HepG2 (cell line): Measurements from ENCODE around the gene NEK3. TPM values are rescaled to one million over a fixed set of nuclear protein-coding genes. Genes with fewer than 3 reads are reported as not detected.

Experiments
- ATAC-seq: fragments of 200-7000 bp; cut with Tn5 transposase; 3 replicates; pipeline ENCODE4 v1.9.1; 2020; ENCODE audit warnings: mild to moderate bottlenecking, moderate library complexity
- BruUV-seq: library from RNA; stranded (reverse); fragments of 400-500 nt; replicated peaks from 2 replicates; lab custom pipeline; 2021; lab: Mats Ljungman, UMichigan
- CTCF ChIA-PET: fragments of 300-600 bp; formaldehyde crosslinking; extraction: SDS; loops from one replicate; lab custom pipeline; 2021; ENCODE audit warnings: low total read pairs, inconsistent platforms, low intra/inter-chr PET ratio; lab: Yijun Ruan, JAX
- POLR2A ChIA-PET: fragments of 350-600 bp; sonication (Branson Sonifier 250); formaldehyde crosslinking; loops from one replicate; lab custom pipeline; 2020; ENCODE audit warnings: antibody characterized with exemption, inconsistent platforms; lab: Yijun Ruan, JAX
- DNase-seq: peaks from one replicate; pipeline ENCODE4 v3.0.0-alpha.2; 2015; ENCODE audit warnings: low spot score
- FAIRE-seq: peaks from 3 replicates; lab custom pipeline; 2011; peaks lifted over from hg19 to GRCh38; lab: Jason Lieb, UNC
- H2AFZ ChIP-seq: one replicate; pipeline ENCODE4 v1.6.1; 2011; ENCODE audit warnings: low read length, inconsistent platforms
- H3K27ac ChIP-seq: fragments of 300-600 bp; 3 replicates; pipeline ENCODE4 v1.8.0; 2011; ENCODE audit warnings: mixed run types, mild to moderate bottlenecking, mixed read lengths, low read length, inconsistent platforms; ENCODE audit not compliant: insufficient read depth; ENCODE audit errors: extremely low read length
- H3K27me3 ChIP-seq, 2 experiments: fragments of 200-600 bp in 1 of 2; 2 replicates in 1 of 2; 3 replicates in 1 of 2; pipeline versions ENCODE4 v1.6.0 to v1.8.0; 2011; ENCODE audit warnings: low read length in 2 of 2, mild to moderate bottlenecking in 2 of 2, moderate library complexity in 2 of 2, inconsistent platforms in 1 of 2; ENCODE audit not compliant: insufficient read depth in 2 of 2, control insufficient read depth in 1 of 2
- H3K36me3 ChIP-seq, 2 experiments: fragments of 200-600 bp in 1 of 2; replicated peaks in 1 of 2; 2 replicates in 1 of 2; 3 replicates in 1 of 2; pipeline versions ENCODE4 v1.5.1 to v1.8.0; 2011; ENCODE audit warnings: low read length in 2 of 2, inconsistent platforms in 1 of 2; ENCODE audit not compliant: insufficient read depth in 2 of 2, control insufficient read depth in 1 of 2
- H3K4me1 ChIP-seq: 2 replicates; pipeline ENCODE4 v1.5.1; 2012; ENCODE audit warnings: low read length, inconsistent platforms; ENCODE audit not compliant: insufficient read depth
- H3K4me2 ChIP-seq: 2 replicates; pipeline ENCODE4 v1.6.0; 2011; ENCODE audit warnings: low read depth, low read length, inconsistent platforms
- H3K4me3 ChIP-seq, 3 experiments: fragments of 200-600 bp in 1 of 3; sonication (generic), shearing (Covaris generic) in 1 of 3; replicated peaks in 1 of 3; 2 replicates each; pipeline ENCODE4 v1.5.1; 2011 to 2016; ENCODE audit warnings: low read length in 3 of 3, inconsistent platforms in 2 of 3, low read depth in 2 of 3, mild to moderate bottlenecking in 2 of 3, control low read depth in 1 of 3, mixed read lengths in 1 of 3; ENCODE audit not compliant: insufficient read depth in 1 of 3
- H3K79me2 ChIP-seq: one replicate; pipeline ENCODE4 v1.6.1; 2011; ENCODE audit warnings: low read length, inconsistent platforms; ENCODE audit not compliant: insufficient read depth
- H3K9ac ChIP-seq: 2 replicates; pipeline ENCODE4 v1.6.0; 2011; ENCODE audit warnings: mild to moderate bottlenecking, low read depth, low read length, inconsistent platforms; ENCODE audit not compliant: insufficient read depth
- H3K9me3 ChIP-seq: 2 replicates; pipeline ENCODE4 v1.5.1; 2012; ENCODE audit warnings: mild to moderate bottlenecking, low read length
- H4K20me1 ChIP-seq: 2 replicates; pipeline ENCODE4 v1.6.0; 2011; ENCODE audit warnings: inconsistent platforms, mild to moderate bottlenecking, low read length, moderate library complexity; ENCODE audit not compliant: insufficient read depth
- ATAD3A ChIP-seq: sonication (generic); formaldehyde crosslinking; IDR thresholded peaks from 2 replicates; pipeline ENCODE4 v1.4.0; 2020; ENCODE audit warnings: missing genetic modification reagents
- MBNL3 ChIP-seq: fragments of 250-450 bp; sonication (Bioruptor Pico); conservative IDR thresholded peaks from 2 replicates; pipeline ENCODE4 v1.8.0; 2022; ENCODE audit warnings: mild to moderate bottlenecking, inconsistent platforms
- NFIB ChIP-seq: sonication (generic); formaldehyde crosslinking; IDR thresholded peaks from 2 replicates; pipeline ENCODE4 v1.9.0; 2021; ENCODE audit warnings: missing genetic modification reagents, mild to moderate bottlenecking, borderline replicate concordance
- ZNF138 ChIP-seq: sonication (generic); formaldehyde crosslinking; IDR thresholded peaks from 2 replicates; pipeline ENCODE4 v1.5.0; 2020; ENCODE audit warnings: mild to moderate bottlenecking, low read depth, missing genetic modification reagents
- ZNF260 ChIP-seq: sonication (generic); formaldehyde crosslinking; IDR thresholded peaks from 2 replicates; pipeline ENCODE4 v1.4.0; 2020; ENCODE audit warnings: missing genetic modification reagents, low read depth, mild to moderate bottlenecking, borderline replicate concordance
- ZNF432 ChIP-seq: sonication (generic); formaldehyde crosslinking; IDR thresholded peaks from 2 replicates; pipeline ENCODE4 v1.5.0; 2020; ENCODE audit warnings: missing genetic modification reagents, mild to moderate bottlenecking, borderline replicate concordance
- ZNF563 ChIP-seq: sonication (generic); formaldehyde crosslinking; IDR thresholded peaks from 2 replicates; pipeline ENCODE4 v1.8.0; 2022; ENCODE audit warnings: mild to moderate bottlenecking, moderate library complexity, missing genetic modification reagents
- ZNF780A ChIP-seq: sonication (generic); formaldehyde crosslinking; IDR thresholded peaks from 2 replicates; pipeline ENCODE4 v1.8.0; 2022; ENCODE audit warnings: mild to moderate bottlenecking, missing genetic modification reagents, moderate library complexity
- ZSCAN22 ChIP-seq: sonication (generic); formaldehyde crosslinking; IDR thresholded peaks from 2 replicates; pipeline ENCODE4 v1.4.0; 2020; ENCODE audit warnings: mild to moderate bottlenecking, missing genetic modification reagents
- ZSCAN30 ChIP-seq: sonication (generic); formaldehyde crosslinking; IDR thresholded peaks from 2 replicates; pipeline ENCODE4 v1.5.0; 2020; ENCODE audit warnings: mild to moderate bottlenecking, missing genetic modification reagents
- WGBS: methylation state at CpG from one replicate; pipeline ENCODE4 v1.1.6; 2017; ENCODE audit warnings: low lambda C conversion rate; 5-methylcytosine and 5-hydroxymethylcytosine counted together
- in situ Hi-C: cut with HindIII; loops from 2 replicates; pipeline ENCODE4 v1.10.0; 2017; ENCODE audit warnings: low pct_unique_long_range_greater_than_20kb; ENCODE audit not compliant: extremely low pct_ligation_motif_present
- intact Hi-C: fragments of 100-400 bp; cut with micrococcal nuclease; formaldehyde crosslinking; loops from one replicate; pipeline ENCODE4 v1.10.0; 2022; ENCODE audit not compliant: unreplicated experiment
- polyA plus RNA-seq, 8 experiments: library from polyadenylated mRNA; depleted of rRNA in 3 of 8; stranded (reverse) in 7 of 8; unstranded in 1 of 8; fragments of >200 nt; fragmentation: Illumina TruSeq in 4 of 8; extraction: Trizol in 4 of 8; gene quantifications; 2 replicates each; pipeline versions ENCODE4 v1.2.1 to v1.2.3, GENCODE V29; 2011 to 2016; ENCODE audit warnings: low read depth in 4 of 8, missing spikeins in 1 of 8, mixed read lengths in 1 of 8; ENCODE audit not compliant: insufficient read depth in 1 of 8
- total RNA-seq, 5 experiments: library from RNA; depleted of rRNA; stranded (reverse); fragments of >200 nt; fragmentation: Illumina TruSeq; extraction: Trizol; gene quantifications; 2 replicates each; pipeline ENCODE4 v1.2.3, GENCODE V29; 2016; ENCODE audit warnings: low read depth in 1 of 5
- TF ChIP-seq, protein P1 (sequence below): sonication (generic); formaldehyde crosslinking; IDR thresholded peaks from 2 replicates; pipeline ENCODE4 v1.9.0; 2022; ENCODE audit warnings: low read depth, missing genetic modification reagents
- TF ChIP-seq, protein P2 (sequence below), 2 experiments: sonication (generic) in 1 of 2; formaldehyde crosslinking in 1 of 2; IDR thresholded peaks; 2 replicates each; pipeline versions ENCODE4 v1.4.0 to v1.6.1; 2016 to 2020; ENCODE audit warnings: borderline replicate concordance in 1 of 2, low read depth in 1 of 2, mild to moderate bottlenecking in 1 of 2, missing genetic modification reagents in 1 of 2
- TF ChIP-seq, protein P3 (sequence below): sonication (generic); formaldehyde crosslinking; IDR thresholded peaks from 2 replicates; pipeline ENCODE4 v1.9.0; 2021; ENCODE audit warnings: missing genetic modification reagents, borderline replicate concordance

The NEK3 gene
- total and polyA plus RNA-seq, 2 of the 13 experiments (the other 11 are each of a cell fraction or from before 2014, with no cell fraction given), result 36.7 to 68.2 TPM

DNA sequence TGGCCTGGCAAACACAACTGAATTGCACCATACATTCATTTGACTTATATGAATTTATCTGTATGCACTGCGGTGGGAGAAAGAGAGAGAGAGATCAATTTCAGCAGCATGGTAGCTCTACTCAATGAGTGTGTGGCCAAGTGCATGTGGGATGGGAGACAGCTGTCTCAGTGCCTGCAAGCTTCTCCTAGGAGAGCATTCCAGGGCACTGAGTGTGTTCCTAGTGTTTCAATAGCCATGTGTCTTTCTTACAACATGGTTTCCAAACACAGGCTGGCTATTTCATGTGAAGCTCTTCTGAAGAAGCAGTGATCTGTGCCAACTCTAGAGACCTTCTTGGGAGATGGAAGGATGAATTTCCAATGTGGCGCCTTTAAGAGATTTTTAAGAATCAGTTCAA lies 74.0 kb downstream of the NEK3 start:
- ATAC-seq, result no peak
- no peak for TF ChIP-seq NFIB (CRISPR knock-in tag)
- TF ChIP-seq MBNL3 (CRISPR knock-in tag), result no peak
- no peak for TF ChIP-seq ATAD3A
- TF ChIP-seq ZSCAN30 (CRISPR knock-in tag), result no peak
- no peak for TF ChIP-seq ZNF780A (CRISPR knock-in tag)
- TF ChIP-seq ZNF432 (CRISPR knock-in tag), result no peak
- no peak for TF ChIP-seq ZSCAN22 (CRISPR knock-in tag)
- no peak for TF ChIP-seq ZNF138
- TF ChIP-seq, protein P1, sequence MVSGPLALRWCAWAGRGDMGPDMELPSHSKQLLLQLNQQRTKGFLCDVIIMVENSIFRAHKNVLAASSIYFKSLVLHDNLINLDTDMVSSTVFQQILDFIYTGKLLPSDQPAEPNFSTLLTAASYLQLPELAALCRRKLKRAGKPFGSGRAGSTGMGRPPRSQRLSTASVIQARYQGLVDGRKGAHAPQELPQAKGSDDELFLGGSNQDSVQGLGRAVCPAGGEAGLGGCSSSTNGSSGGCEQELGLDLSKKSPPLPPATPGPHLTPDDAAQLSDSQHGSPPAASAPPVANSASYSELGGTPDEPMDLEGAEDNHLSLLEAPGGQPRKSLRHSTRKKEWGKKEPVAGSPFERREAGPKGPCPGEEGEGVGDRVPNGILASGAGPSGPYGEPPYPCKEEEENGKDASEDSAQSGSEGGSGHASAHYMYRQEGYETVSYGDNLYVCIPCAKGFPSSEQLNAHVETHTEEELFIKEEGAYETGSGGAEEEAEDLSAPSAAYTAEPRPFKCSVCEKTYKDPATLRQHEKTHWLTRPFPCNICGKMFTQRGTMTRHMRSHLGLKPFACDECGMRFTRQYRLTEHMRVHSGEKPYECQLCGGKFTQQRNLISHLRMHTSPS (CRISPR knock-in tag), result no peak
- no peak for TF ChIP-seq ZNF563 (CRISPR knock-in tag)
- no peak for TF ChIP-seq ZNF260 (CRISPR knock-in tag)
- TF ChIP-seq, protein P2, sequence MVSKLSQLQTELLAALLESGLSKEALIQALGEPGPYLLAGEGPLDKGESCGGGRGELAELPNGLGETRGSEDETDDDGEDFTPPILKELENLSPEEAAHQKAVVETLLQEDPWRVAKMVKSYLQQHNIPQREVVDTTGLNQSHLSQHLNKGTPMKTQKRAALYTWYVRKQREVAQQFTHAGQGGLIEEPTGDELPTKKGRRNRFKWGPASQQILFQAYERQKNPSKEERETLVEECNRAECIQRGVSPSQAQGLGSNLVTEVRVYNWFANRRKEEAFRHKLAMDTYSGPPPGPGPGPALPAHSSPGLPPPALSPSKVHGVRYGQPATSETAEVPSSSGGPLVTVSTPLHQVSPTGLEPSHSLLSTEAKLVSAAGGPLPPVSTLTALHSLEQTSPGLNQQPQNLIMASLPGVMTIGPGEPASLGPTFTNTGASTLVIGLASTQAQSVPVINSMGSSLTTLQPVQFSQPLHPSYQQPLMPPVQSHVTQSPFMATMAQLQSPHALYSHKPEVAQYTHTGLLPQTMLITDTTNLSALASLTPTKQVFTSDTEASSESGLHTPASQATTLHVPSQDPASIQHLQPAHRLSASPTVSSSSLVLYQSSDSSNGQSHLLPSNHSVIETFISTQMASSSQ (IDR thresholded peaks at IDR 0.05; ENCODE audit: low read depth), result no peak
- TF ChIP-seq, protein P2 (CRISPR knock-in tag; IDR thresholded peaks at IDR 0.05; ENCODE audit: borderline replicate concordance), result no peak
- TF ChIP-seq, protein P3, sequence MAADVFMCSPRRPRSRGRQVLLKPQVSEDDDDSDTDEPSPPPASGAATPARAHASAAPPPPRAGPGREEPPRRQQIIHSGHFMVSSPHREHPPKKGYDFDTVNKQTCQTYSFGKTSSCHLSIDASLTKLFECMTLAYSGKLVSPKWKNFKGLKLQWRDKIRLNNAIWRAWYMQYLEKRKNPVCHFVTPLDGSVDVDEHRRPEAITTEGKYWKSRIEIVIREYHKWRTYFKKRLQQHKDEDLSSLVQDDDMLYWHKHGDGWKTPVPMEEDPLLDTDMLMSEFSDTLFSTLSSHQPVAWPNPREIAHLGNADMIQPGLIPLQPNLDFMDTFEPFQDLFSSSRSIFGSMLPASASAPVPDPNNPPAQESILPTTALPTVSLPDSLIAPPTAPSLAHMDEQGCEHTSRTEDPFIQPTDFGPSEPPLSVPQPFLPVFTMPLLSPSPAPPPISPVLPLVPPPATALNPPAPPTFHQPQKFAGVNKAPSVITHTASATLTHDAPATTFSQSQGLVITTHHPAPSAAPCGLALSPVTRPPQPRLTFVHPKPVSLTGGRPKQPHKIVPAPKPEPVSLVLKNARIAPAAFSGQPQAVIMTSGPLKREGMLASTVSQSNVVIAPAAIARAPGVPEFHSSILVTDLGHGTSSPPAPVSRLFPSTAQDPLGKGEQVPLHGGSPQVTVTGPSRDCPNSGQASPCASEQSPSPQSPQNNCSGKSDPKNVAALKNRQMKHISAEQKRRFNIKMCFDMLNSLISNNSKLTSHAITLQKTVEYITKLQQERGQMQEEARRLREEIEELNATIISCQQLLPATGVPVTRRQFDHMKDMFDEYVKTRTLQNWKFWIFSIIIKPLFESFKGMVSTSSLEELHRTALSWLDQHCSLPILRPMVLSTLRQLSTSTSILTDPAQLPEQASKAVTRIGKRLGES (CRISPR knock-in tag), result no peak

More for the DNA sequence above, 74.0 kb downstream of the NEK3 start:
- WGBS, result 100% methylated on average over 2 of the region's 2 CpGs
- Histone ChIP-seq H3K79me2 (no peaks in the 10 kb centered on the region), H3K4me1 (peaks cover 33% of the 10 kb centered on the region), H3K9me3 (no peaks in the 10 kb centered on the region), H3K36me3 (no peaks in the 10 kb centered on the region), H2AFZ (no peak overlapping the region), H3K27ac (no peak overlapping the region), H3K27me3 (no peaks in the 10 kb centered on the region), H3K4me2 (no peak overlapping the region), H3K4me3 (no peak overlapping the region), H4K20me1 (no peaks in the 10 kb centered on the region), H3K9ac (no peak overlapping the region)
- FAIRE-seq, result no peak
- BruUV-seq, result no TSS peak
- CTCF ChIA-PET, result no interaction called here
- intact Hi-C loops (no loop called here), in situ Hi-C loops (no loop called here)
- POLR2A ChIA-PET, result no interaction called here
- DNase-seq, result no peak
